GM18498 (cell line): ENCODE data around the gene RRP9.
"Not testable (repeated sequence)": the region's sequence is repeated elsewhere in the genome, so short reads cannot be mapped to it uniquely, and the experiment has no call there.

Experiments used
- ATAC-seq: cut with Tn5 transposase; IDR thresholded peaks from one replicate; pipeline ENCODE4 v1.9.1; 2021; ENCODE audit warnings: mild to moderate bottlenecking, moderate library complexity; ENCODE audit not compliant: unreplicated experiment

The RRP9 gene

DNA sequence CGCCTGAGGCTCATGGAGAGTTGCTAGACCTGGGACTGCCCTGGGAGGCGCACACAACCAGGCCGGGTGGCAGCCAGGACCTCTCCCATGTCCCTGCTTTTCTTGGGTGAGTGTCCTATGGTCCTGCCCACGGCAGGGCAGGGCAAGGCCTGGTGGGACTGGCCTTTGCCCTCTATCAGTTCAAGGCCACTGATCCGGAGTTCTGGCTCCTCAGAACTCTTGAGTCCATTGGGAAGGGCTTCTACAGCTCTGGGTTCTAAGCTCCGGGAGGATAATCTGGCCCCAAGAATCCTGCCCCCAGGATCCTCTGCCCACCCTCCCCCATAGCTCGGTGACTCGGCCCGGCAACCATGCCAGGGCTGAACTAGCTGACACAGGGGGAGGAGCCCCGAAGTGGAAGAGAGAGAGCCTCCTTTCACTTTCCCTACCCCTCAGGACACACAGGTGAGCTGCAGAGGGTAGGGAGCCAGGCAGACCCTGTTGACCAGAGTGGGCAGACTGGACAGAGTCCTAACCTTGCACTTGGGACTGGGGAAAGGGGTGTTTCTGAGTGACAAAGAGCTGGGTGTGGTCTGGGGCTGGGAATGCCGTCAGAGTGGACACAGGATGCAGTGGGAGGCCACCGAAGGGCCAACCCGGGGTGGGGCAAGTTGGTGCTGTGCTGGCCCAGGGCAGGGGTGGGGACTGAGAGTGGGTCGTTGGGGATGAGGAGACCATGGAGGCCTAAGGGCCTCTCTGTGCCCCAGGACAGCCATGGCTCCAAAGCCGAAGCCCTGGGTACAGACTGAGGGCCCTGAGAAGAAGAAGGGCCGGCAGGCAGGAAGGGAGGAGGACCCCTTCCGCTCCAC lies 1.1 kb upstream of the RRP9 start:
- peak; percentile 20 for ATAC-seq

DNA sequence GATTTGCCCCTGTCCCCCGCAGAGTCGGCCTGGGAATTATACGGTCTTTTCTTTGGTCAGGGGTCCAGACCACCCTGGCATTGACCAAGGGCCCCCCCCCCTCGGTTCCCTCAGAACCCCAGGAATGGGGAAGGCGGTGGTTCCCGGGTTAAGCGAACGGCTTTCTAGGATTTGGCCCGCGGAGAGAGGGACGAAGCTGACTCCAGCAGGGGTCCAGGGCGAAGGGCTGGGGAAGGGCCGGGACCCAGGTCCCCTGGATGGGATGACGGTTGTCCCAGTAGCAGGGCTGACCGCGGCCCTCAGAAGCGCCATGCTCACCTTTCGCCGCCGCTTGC lies 274 bp downstream of the RRP9 start:
- ATAC-seq = no peak

DNA sequence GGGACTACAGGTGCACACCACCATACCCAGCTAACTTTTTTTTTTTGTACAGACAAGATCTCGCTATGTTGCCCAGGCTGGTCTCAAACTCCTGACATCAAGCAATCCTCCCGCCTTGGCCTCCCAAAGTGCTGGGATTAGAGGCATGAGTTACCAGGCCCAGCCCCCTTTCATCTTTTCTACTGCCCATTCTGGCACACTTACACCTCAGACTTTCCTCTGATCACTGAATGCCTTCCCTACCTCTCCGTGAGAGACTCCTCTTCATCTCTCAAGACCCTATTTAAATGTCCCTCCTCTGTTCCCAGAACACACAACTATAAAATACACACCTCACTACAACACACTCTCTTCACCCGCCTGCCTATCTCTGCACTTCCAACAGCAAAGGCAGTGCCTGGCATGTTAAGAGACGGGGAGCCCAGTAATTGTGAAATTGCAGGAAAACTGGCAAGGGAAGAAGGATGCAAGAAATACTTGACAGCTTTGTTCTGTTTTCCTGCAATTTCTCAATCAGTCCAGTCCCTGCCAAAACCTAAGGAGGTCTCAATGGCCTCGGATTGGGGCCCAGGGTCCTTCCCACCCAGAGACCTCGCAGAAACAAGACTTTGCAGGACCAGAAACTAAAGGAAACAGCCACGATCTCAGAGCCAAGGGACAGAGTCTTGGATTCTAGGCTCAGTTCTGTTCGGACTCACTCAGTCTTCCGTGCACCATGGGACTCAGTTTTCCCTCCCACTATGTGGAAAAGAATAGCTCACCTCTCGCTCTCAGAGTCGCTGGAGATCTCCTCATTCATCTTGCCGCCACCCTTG lies 849 bp downstream of the RRP9 start:
- no peak for ATAC-seq

DNA sequence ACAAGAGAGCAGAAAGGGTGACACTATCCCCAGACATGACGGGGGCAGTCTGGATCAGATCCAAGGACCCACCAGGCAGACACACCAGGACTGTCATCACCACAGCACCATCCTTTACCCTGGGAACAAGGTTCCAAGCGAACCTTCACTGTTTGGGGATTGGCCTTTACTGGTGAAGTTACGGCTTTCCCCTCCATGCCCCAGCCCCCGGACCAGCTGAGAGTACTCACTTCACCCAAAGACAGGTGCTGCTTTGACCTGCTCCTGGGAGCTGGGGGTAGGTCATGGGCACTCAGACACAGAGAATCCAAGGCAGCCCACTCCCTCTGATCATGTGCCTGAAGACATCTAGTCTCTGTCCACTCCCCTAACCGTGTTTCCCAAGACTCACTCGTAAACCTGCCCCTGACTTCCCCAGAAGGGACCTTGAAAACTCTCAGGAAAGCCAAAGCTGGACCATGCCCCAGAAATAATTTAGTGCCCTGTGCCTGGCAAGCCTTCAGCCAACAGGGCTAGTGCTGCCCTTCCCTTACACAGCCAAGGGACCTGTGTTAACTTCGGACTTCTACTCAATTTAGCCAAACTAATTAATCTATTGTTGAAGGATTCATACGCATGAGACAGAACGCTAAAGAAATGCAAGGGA lies 2.8 kb downstream of the RRP9 start:
- ATAC-seq = no peak

DNA sequence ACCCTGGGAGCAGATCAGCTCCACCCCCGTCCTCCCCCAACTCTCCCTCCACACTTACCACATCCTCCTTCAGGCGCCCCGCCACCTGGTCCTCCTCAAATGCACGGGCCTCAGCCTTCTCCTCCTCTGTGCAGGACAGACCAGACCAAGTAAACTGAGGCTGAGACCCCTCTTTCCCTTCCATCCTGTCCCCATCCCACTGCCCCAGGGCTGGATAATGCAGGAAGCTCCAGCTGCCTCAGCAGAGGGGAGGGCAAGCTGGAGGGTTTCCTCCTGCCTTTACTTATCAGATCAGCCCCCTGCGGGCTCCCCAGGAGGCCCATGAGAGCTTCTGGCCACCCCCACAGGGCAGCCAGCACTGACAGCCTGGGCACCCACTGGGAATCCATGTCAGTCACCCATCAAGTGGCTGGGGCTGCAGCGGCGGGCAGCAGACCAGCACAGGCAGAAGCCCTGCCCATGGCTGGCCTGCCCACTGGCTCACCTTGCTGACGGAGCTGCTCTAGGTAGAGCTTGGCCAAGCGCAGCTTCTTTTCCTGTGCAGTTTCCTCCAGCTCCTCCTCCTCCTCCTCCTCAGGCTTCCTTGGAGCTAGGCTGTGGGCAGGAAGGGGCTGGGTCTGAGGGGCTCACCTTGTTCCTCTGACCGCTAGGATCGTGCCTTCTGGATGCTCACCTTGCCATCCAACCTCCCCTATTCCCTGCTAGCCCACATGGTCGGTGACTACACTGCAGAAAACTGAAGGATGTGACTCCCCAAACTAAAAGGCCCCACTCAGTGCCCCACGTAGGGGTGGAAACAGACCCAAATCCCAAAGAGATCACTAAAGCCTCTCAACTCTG lies 3.9 kb downstream of the RRP9 start:
- ATAC-seq = no peak

DNA sequence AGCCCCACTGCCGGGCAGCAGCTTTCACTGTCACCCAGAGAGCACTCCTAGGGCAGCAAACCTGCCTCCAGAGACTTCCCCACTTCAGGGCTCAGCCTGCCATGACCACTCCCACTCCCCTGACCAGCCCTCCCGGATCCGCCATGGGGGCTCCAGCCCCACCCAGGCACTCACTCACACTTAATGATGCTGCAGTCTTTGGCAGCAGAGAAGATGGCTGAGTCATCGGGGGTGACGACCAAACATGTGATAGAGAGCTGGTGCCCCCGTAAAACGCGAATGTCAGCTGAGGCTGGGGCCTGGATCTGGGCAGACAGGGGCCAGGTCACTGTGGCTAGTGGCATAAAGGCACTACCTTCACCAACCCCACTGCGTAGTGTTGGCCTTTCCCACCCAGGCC lies 4.7 kb downstream of the RRP9 start:
- no peak for ATAC-seq

DNA sequence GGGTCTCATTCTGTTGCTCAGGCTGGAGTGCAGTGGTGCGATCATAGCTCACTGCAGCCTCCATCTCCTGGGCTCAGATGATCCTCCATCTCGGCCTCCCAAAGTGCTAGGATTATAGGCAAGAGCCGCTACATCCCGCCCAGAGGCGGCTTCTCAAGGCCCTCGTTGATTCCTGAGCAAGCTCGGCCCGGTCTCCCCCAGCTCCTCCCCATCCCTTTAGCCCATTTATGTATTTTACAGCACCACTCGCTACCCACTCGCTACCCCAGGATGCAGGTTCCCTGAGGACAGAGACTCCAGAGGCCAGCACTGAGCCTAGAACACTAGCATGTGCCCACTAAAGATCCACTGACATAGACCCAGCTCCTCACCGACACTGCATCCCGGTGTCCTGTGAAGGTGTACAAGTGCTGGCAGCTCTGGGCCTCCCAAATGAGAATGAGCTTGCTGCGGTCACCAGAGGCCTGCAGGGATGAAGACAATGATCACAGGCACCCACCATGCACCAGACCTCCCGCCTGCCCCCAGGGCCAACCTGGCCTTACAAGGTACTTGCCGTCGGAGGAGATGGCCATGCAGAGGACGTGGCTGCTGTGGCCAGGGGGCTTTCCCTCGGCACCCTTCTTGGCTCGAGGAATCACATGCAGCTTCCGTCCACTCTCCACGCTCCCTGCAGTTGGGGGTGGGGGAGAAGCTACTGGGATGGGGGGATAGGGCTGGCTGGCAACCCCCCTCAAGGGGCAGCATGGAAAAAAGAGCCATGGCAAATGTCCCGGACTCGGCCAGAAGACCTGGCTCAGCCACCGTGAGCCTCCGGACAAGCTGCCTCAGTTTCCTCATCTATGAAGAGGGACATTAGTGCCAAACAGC lies 5.6 kb downstream of the RRP9 start:
- ATAC-seq = no peak

DNA sequence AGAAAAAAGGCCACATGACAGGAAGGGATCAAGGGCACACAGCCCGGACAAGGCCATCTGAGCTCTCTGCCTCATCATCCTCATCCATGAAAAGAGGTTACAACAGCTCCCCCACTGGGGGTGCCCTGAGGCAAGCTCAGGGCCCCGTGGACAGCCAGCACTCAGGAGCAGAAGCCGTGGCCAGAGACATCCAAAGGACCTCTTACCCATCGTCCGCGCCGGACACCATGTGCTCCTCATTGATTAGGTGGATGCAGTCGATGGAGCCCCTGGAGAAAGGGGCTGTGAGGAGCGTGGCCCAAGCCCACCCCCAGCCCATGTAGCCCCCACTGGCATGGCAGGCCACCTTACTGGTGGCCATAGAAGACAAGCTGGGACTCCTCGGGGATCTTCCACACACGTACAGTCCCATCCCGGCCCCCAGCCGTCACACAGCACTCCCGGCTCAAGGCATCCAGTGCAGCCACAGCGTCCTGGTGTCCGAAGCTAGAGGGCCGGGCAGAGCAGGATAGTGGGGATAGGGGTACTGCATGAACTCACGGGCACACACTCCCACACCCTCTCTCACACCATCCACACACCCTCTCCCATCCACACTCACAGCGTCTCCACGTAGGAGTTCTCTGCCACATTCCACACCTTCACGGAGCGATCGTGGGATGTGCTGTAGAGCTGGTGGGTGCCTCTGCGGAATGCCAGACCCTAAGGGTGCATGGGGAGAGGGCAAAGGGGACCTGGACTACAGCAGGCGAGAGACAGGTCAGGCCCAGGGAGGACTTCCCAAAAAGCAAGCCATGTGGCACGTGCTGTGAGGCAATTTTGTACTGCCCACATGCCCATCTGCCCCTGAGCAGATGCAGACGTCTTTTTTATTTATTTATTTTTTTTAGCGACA lies 6.5 kb downstream of the RRP9 start:
- no peak for ATAC-seq

DNA sequence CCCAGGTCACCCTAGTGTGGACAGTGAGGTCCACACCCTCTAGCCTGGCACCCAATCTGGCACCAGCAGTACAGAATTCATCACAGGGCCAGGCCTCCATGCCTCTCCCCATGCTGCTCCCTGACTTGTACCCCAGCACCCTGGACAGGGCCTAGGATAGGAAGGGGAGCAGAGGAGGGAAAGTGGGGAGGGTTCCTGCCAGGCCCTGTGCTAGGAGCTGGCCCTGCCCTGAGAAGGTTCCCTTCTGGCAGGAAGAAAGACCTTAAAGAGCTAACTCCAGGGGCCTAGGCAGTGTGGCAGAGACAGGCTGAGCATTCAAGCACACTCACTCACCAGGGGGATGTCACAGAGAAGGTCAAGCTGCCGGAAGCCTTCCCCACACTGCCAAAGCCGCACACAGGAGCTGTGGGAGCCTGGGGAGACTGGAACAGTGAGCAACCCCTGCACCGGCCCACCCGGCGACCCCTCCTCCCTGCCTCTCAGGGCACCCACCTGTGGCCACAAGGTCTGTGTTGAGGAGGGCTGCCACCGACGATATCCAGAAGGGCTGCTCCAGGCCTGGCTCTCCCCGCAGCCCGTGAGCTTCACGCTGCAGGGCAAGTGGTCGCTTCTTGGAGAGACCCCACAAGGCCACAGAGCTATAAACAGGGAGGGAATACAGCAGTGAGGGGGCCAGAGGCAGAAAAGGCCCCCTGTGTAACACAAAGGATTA lies 7.4 kb downstream of the RRP9 start:
- no peak for ATAC-seq

DNA sequence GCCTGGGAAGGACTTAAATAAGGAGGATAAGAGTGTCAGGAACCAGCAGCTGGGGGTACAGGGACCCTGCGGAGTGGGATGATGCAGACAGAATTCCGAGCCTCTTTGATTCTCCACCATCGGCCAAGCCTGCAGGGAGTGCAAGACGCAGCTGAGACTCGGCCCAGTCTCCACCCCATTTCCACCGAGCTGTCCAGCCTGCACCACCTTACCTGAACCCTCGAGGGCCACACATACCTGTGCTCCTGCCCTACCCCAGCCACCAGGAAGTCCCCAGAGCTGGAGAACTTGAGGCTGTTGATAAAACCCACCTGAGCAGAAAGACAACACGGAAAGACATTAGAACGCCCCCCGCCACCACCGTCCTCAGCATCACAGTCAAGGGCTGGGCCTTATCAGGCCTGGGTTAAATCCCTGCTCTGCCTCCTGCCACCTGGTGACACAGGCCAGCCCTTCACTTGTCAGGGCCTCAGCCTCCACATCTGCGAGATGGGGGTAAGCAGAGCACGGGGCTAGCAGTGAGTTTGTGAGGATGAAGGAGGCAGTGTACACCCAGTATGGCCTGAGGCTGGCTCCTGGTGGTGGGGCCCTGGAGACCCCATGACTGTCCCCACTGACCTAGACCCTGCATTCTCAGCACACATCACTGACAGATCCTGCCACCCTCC lies 8.1 kb downstream of the RRP9 start:
- no peak for ATAC-seq

DNA sequence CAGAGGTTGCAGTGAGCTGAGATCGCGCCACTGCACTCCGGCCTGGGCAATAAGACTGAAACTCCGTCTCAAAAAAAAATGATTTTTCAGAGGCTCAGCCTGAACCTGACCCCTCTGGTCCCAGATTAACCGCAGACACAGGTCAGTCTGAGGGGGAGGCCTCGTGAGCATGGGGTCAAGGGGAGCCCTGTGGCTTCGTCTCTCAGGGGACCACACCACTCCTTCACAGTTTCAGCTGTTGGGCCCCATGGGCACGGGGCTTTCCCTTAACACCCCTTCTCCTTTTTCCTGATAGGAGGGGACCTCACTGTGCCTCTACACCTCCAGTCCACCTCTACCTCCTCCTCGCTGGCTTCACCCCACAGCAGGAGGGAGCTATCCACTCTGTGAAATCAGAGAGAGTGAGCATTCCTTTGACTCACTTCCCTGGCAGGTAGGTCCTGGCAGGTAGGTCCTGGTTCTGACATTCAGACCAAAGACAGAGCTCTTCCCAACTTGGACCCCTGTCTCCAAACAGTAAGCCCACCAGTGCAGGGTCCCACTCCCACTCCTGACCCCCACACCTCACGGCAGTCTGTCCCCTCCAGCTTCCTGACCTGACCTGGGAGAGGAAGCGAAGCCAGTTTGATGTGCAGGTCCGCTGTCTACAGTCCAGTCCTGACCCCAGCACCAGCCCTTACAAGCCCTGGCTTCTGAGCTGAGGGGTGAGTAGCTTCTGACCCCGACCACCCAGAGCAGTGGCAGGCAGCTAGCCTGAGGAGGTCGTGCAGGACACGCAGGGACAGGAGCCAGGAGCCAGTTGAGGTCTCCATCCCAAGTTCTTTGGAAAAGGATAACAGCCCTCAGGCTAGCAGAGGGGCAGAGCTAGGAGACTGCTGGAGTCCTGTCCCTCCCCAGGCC lies 9.0 kb downstream of the RRP9 start:
- no peak for ATAC-seq

DNA sequence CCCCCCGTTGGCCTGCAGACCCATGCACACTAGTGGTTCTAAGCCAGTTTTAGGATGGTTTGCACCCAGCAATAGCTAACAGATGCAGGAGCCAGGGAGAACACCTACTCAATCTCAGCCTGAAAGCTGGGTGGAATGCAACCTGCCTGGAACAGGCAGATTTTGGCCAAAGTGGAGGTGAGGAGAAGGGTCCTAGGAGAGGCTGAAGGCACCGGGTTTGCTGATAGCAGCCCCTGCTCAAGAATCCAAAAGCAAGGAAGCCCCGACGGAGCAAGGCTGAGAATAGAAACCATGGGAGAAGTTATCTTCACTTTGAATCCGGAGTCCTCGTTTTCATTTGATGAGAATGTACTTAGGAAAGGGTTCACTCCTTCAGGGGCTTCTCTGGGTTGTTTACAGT lies 9.9 kb downstream of the RRP9 start:
- no peak for ATAC-seq

DNA sequence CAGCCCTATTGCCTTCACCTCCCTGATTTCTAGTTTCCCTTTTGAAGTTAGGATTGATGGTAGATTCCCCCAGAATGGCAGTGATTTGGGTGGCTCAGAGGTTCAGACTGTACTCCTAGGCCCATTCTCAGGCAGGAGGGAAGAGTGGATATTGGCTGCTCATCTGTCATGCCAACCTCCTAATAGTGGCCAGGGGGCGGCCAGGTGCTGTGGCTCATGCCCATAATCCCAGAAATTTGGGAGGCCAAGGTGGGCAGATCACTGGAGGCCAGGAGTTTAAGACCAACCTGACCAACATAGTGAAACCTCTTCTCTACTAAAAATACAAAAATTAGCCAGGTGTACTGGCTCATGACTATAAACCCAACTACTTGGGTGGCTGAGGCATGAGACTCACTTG lies 11.3 kb downstream of the RRP9 start:
- no peak for ATAC-seq

DNA sequence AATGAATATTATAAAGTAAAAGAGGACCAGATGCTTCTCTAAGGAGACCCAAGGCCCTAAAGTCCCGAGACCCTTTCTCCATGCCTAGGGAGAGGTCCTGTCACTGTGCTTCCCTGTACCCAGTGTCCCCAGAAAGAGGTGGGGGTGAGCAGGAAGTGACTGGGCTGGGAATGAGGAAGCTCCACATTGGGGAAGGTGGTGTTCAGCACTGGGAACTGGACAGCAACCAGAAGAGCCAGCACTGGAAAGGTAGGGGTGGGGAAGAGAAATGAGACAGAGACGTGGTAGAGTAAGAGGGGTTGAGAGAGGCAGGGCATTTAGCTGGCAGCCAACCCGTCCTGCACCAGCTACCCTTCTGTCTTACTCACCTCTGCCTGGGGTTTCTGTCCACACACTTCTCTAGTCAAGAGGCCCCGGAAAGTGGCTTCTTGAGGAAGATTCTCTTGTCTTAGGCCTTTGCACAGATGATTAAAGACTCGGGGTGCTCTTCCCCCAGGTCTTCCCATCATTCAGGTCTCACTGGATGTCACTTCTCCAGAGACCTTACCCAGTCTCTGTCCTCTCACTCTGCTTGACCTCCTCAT lies 12.2 kb downstream of the RRP9 start:
- no peak for ATAC-seq

DNA sequence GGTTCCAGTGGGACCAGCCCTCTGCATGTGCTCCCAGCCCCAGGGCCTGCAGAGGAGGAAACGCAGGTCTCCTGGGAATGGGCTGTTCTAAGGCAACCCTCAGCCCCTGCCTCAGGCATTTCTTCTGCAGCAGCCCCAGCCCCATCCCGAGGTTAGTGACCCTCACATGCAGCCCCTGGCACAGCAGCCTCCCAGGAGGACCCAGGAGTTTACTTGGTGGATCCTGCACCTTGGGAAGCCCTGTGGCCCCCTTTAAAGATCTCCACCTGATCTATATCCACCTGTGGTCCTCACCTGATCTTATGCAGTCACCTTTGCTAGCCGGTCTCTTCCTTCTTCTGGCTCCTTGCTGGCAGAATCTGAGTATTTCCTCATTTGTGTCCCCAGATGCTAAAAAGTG lies 12.7 kb downstream of the RRP9 start:
- ATAC-seq = not testable (repeated sequence)

DNA sequence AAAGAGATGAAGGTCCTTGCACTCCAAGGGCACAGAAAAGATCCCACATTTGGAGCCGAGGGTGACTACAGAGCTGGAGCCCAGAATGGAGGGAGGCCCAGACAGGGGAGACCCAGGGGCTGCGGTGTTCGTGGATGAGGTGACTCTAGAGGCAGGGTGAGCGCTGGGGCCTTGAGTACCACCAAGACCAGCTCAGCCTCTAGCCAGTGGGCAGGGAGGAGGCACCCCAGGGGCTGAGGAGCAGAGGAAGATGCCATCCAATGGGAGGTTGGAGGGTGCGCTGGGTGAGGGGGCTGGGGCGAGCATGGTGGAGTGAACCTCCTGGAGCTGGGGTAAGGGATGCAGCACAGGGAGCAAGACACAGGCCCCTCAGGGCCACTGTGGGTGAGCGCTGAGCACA lies 13.3 kb downstream of the RRP9 start:
- no peak for ATAC-seq
